GM19438 (cell line): ENCODE results near the gene ZBTB40.

Experiments
- ATAC-seq: cut with Tn5 transposase; IDR thresholded peaks from one replicate; pipeline ENCODE4 v1.9.1; 2021; ENCODE audit warnings: low read depth; ENCODE audit not compliant: unreplicated experiment

The ZBTB40 gene

GRCh38 chr1:22461678-22462527 lies 10.3 kb downstream of the ZBTB40 start:
- ATAC-seq, result no peak

- ATAC-seq, result no peak
Observed at GRCh38 chr1:22462928-22463327, 11.3 kb downstream of the ZBTB40 start.

GRCh38 chr1:22465015-22465565 lies 13.4 kb downstream of the ZBTB40 start:
- ATAC-seq, result no peak

- ATAC-seq, result no peak
Observed at GRCh38 chr1:22465671-22466070, 14.0 kb downstream of the ZBTB40 start.

GRCh38 chr1:22470227-22470626 lies 18.6 kb downstream of the ZBTB40 start:
- no peak for ATAC-seq

- no peak for ATAC-seq
Observed at GRCh38 chr1:22471078-22471477, 19.4 kb downstream of the ZBTB40 start.

GRCh38 chr1:22471610-22472009 lies 20.0 kb downstream of the ZBTB40 start:
- no peak for ATAC-seq

GRCh38 chr1:22472596-22472995 lies 20.9 kb downstream of the ZBTB40 start:
- no peak for ATAC-seq

GRCh38 chr1:22473952-22474351 lies 22.3 kb downstream of the ZBTB40 start:
- ATAC-seq, result no peak

GRCh38 chr1:22476566-22476965 lies 24.9 kb downstream of the ZBTB40 start:
- ATAC-seq, result no peak

- ATAC-seq, result no peak
Observed at GRCh38 chr1:22483121-22483520, 31.5 kb downstream of the ZBTB40 start.

- no peak for ATAC-seq
Observed at GRCh38 chr1:22484706-22485345, 33.2 kb downstream of the ZBTB40 start.

- no peak for ATAC-seq
Observed at GRCh38 chr1:22485431-22485830, 33.8 kb downstream of the ZBTB40 start.

- no peak for ATAC-seq
Observed at GRCh38 chr1:22487781-22488180, 36.1 kb downstream of the ZBTB40 start.

GRCh38 chr1:22488319-22488718 lies 36.7 kb downstream of the ZBTB40 start:
- no peak for ATAC-seq

GRCh38 chr1:22489278-22489677 lies 37.6 kb downstream of the ZBTB40 start:
- no peak for ATAC-seq

GRCh38 chr1:22489823-22490222 lies 38.2 kb downstream of the ZBTB40 start:
- ATAC-seq, result no peak

GRCh38 chr1:22490309-22490708 lies 38.7 kb downstream of the ZBTB40 start:
- ATAC-seq, result no peak

GRCh38 chr1:22491995-22492715 lies 40.5 kb downstream of the ZBTB40 start:
- no peak for ATAC-seq

GRCh38 chr1:22494144-22494543 lies 42.5 kb downstream of the ZBTB40 start:
- ATAC-seq, result no peak

GRCh38 chr1:22494943-22495579 lies 43.4 kb downstream of the ZBTB40 start:
- no peak for ATAC-seq
